Measurements from ENCODE around the gene SMC1B. TPM values are rescaled to one million over a fixed set of nuclear protein-coding genes. Genes with fewer than 3 reads are reported as not detected.

Gene SMC1B
- total and polyA plus RNA-seq, 9 of the 15 experiments (the other 6 are each of a cell fraction or from before 2014, with no cell fraction given), result 0.03 TPM; not detected in 8

DNA sequence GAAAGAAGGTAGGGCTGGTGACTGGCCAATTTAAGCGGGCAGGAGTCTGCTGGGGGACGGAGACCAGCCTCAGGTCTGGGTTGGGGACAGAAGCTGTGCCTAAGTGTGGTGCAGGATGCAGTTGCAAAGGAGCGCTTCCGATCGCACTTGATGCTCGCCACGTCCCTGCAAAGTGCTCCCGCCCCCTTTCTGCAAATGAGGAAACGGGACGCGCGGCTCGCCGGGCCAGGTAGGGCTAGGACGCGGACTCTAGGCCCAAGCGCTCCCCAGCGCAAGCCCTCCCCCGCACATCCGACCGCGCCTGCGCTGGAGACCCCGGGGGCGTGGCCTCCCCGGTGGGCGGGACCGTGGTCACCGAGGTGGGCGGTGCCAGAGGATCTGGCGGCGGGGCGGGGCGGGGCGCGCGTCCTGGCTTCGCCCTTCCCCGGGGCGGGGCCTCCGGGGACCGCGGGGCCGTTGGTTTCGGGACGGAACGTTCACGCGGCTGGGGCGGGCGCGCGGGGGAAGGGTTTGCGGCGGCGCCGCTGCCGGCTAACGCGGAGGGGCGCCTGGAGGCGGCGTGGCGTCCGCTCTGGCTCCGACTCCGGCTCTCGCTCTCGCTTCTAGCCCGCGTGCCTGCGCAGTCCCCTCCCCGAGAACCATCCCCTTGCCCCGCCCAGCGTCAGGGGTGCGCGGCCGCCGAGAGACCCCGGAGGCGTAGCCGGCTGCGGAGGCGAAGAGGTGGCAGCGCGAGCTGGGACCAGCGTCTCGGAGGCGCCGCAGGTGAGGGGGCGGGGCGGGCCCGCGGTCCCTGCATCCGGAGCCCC is 103.8 kb downstream of the SMC1B start, which contains the start of gene FAM118A (continued):
- no peak for TF ChIP-seq THAP7 (CRISPR knock-in tag; IDR thresholded peaks at IDR 0.05)
- TF ChIP-seq KAT8 (IDR thresholded peaks at IDR 0.05; ENCODE audit: low read depth), result no peak
- TF ChIP-seq GATAD2B (IDR thresholded peaks at IDR 0.05; ENCODE audit: borderline replicate concordance), result peak; percentile 61; the same call in 1 of the 2 replicates
- TF ChIP-seq SOX6 (IDR thresholded peaks at IDR 0.05), result no peak
- no peak for TF ChIP-seq ZNF133 (CRISPR knock-in tag; IDR thresholded peaks at IDR 0.05)
- TF ChIP-seq JUN (IDR thresholded peaks at IDR 0.05; ENCODE audit: borderline replicate concordance, low read depth, low read length), result no peak
- TF ChIP-seq JUN (CRISPR knock-in tag; IDR thresholded peaks at IDR 0.05; ENCODE audit: borderline replicate concordance), result no peak
- TF ChIP-seq KDM2B (CRISPR knock-in tag; IDR thresholded peaks at IDR 0.05), result no peak
- peak; percentile 95 for TF ChIP-seq ZFX (CRISPR knock-in tag; IDR thresholded peaks at IDR 0.05)
- TF ChIP-seq SMAD3 (CRISPR knock-in tag; conservative IDR thresholded peaks at IDR 0.05), result no peak
- TF ChIP-seq, protein P1, sequence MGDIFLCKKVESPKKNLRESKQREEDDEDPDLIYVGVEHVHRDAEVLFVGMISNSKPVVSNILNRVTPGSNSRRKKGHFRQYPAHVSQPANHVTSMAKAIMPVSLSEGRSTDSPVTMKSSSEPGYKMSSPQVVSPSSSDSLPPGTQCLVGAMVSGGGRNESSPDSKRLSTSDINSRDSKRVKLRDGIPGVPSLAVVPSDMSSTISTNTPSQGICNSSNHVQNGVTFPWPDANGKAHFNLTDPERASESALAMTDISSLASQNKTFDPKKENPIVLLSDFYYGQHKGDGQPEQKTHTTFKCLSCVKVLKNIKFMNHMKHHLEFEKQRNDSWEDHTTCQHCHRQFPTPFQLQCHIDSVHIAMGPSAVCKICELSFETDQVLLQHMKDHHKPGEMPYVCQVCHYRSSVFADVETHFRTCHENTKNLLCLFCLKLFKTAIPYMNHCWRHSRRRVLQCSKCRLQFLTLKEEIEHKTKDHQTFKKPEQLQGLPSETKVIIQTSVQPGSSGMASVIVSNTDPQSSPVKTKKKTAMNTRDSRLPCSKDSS (IDR thresholded peaks at IDR 0.05; ENCODE audit: low read depth, partially characterized antibody), result no peak
- no peak for TF ChIP-seq NCOA2 (IDR thresholded peaks at IDR 0.05; ENCODE audit: partially characterized antibody in 2 of 2)
- TF ChIP-seq POLR2AphosphoS5 (IDR thresholded peaks at IDR 0.05; ENCODE audit: control insufficient read depth, insufficient read depth, low read depth, low read length), result peak; percentile 55; the same call in 1 of the 2 replicates
- TF ChIP-seq SMAD2 (IDR thresholded peaks at IDR 0.05; ENCODE audit: low read depth, low read length), result no peak
- peak; percentile 90 for TF ChIP-seq RB1 (IDR thresholded peaks at IDR 0.05; ENCODE audit: low read depth)
- 0 out of 2 replicates have a peak, but pooled peaks have one; percentile 15 for TF ChIP-seq TAF7 (tag; IDR thresholded peaks at IDR 0.05)
- peak; percentile 57 for TF ChIP-seq ZNF766 (CRISPR knock-in tag; conservative IDR thresholded peaks at IDR 0.05)
- TF ChIP-seq HDAC1 (IDR thresholded peaks at IDR 0.05), result peak in 1 of 2 experiments; percentile 64; a peak in 2 of 4 replicates
- TF ChIP-seq, protein P2, sequence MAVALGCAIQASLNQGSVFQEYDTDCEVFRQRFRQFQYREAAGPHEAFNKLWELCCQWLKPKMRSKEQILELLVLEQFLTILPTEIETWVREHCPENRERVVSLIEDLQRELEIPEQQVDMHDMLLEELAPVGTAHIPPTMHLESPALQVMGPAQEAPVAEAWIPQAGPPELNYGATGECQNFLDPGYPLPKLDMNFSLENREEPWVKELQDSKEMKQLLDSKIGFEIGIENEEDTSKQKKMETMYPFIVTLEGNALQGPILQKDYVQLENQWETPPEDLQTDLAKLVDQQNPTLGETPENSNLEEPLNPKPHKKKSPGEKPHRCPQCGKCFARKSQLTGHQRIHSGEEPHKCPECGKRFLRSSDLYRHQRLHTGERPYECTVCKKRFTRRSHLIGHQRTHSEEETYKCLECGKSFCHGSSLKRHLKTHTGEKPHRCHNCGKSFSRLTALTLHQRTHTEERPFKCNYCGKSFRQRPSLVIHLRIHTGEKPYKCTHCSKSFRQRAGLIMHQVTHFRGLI (CRISPR knock-in tag; IDR thresholded peaks at IDR 0.05), result no peak
- no peak for TF ChIP-seq ZNF282 (CRISPR knock-in tag; IDR thresholded peaks at IDR 0.05)
- TF ChIP-seq HDAC2 (IDR thresholded peaks at IDR 0.05), result no peak; the same call in 1 of the 2 replicates
- TF ChIP-seq PHB2 (IDR thresholded peaks at IDR 0.05; ENCODE audit: low read depth), result no peak
- no peak for TF ChIP-seq TOE1 (IDR thresholded peaks at IDR 0.05; ENCODE audit: borderline replicate concordance)
- no peak for TF ChIP-seq TOE1 (CRISPR knock-in tag; IDR thresholded peaks at IDR 0.05; ENCODE audit: borderline replicate concordance, low read depth)
- no peak for TF ChIP-seq PTRF (tag; IDR thresholded peaks at IDR 0.05)
- no peak for TF ChIP-seq GTF2A2 (tag; IDR thresholded peaks at IDR 0.05)
- TF ChIP-seq BRD4 (IDR thresholded peaks at IDR 0.05), result no peak
- TF ChIP-seq FOS (IDR thresholded peaks at IDR 0.05; ENCODE audit: extremely low read depth, insufficient read length), result no peak

Data from K562 (cell line).